HepG2 (cell line): ENCODE measurements around the gene SMARCE1. TPM values are rescaled to one million over a fixed set of nuclear protein-coding genes. Genes with fewer than 3 reads are reported as not detected.

Experiments used
- BORCS8-MEF2B ChIP-seq: sonication (generic); formaldehyde crosslinking; IDR thresholded peaks from 2 replicates; pipeline ENCODE4 v1.8.0; 2022; ENCODE audit warnings: mild to moderate bottlenecking, missing genetic modification reagents
- FOSL2 ChIP-seq: sonication (generic); formaldehyde crosslinking; IDR thresholded peaks from 2 replicates; pipeline ENCODE4 v1.4.0; 2020; ENCODE audit warnings: missing genetic modification reagents
- HMG20B ChIP-seq: conservative IDR thresholded peaks from 2 replicates; pipeline ENCODE4 v1.6.1; 2016; ENCODE audit warnings: missing genetic modification reagents, missing compliant biosample characterization
- MAZ ChIP-seq, 2 experiments: sonication (generic) in 1 of 2; formaldehyde crosslinking in 1 of 2; IDR thresholded peaks; 2 replicates each; pipeline versions ENCODE4 v1.5.0 to v1.6.1; 2012 to 2020; ENCODE audit warnings: low read depth in 2 of 2, mild to moderate bottlenecking in 2 of 2, borderline replicate concordance in 1 of 2, improper control_type of control experiment in 1 of 2, low read length in 1 of 2, missing genetic modification reagents in 1 of 2, moderate library complexity in 1 of 2
- MLXIP ChIP-seq: sonication (generic); formaldehyde crosslinking; IDR thresholded peaks from 2 replicates; pipeline ENCODE4 v1.9.0; 2021; ENCODE audit warnings: missing genetic modification reagents, borderline replicate concordance
- PATZ1 ChIP-seq: sonication (generic); formaldehyde crosslinking; IDR thresholded peaks from 2 replicates; pipeline ENCODE4 v1.4.0; 2020; ENCODE audit warnings: missing genetic modification reagents
- RFX3 ChIP-seq: IDR thresholded peaks from 2 replicates; pipeline ENCODE4 v1.6.1; 2016; ENCODE audit warnings: missing biosample characterization, missing genetic modification reagents
- SMARCC2 ChIP-seq: fragments of 450-650 bp; IDR thresholded peaks from 2 replicates; pipeline ENCODE4 v1.6.1; 2017; ENCODE audit warnings: antibody characterized with exemption, mild to moderate bottlenecking
- ZC3H4 ChIP-seq: sonication (generic); formaldehyde crosslinking; IDR thresholded peaks from 2 replicates; pipeline ENCODE4 v1.4.0; 2020; ENCODE audit warnings: missing genetic modification reagents, borderline replicate concordance
- ZGPAT ChIP-seq: IDR thresholded peaks from 2 replicates; pipeline ENCODE4 v1.6.1; 2016; ENCODE audit warnings: mild to moderate bottlenecking
- ZNF407 ChIP-seq: sonication (generic); formaldehyde crosslinking; IDR thresholded peaks from one replicate; pipeline ENCODE4 v1.5.1; 2020; ENCODE audit warnings: mild to moderate bottlenecking, missing genetic modification reagents; ENCODE audit errors: not compliant biosample characterization
- polyA plus RNA-seq, 8 experiments: library from polyadenylated mRNA; depleted of rRNA in 3 of 8; stranded (reverse) in 7 of 8; unstranded in 1 of 8; fragments of >200 nt; fragmentation: Illumina TruSeq in 4 of 8; extraction: Trizol in 4 of 8; gene quantifications; 2 replicates each; pipeline versions ENCODE4 v1.2.1 to v1.2.3, GENCODE V29; 2011 to 2016; ENCODE audit warnings: low read depth in 4 of 8, missing spikeins in 1 of 8, mixed read lengths in 1 of 8; ENCODE audit not compliant: insufficient read depth in 1 of 8
- total RNA-seq, 5 experiments: library from RNA; depleted of rRNA; stranded (reverse); fragments of >200 nt; fragmentation: Illumina TruSeq; extraction: Trizol; gene quantifications; 2 replicates each; pipeline ENCODE4 v1.2.3, GENCODE V29; 2016; ENCODE audit warnings: low read depth in 1 of 5

SMARCE1 gene
- total and polyA plus RNA-seq, 2 of the 13 experiments (the other 11 are each of a cell fraction or from before 2014, with no cell fraction given): 43.5 to 127 TPM

- TF ChIP-seq PATZ1 (CRISPR knock-in tag): peak; percentile 82
- TF ChIP-seq MAZ (IDR thresholded peaks at IDR 0.05; ENCODE audit: borderline replicate concordance, low read depth, low read length): peak; percentile 89
- peak; percentile 81 for TF ChIP-seq MAZ (CRISPR knock-in tag; IDR thresholded peaks at IDR 0.05; ENCODE audit: low read depth)
- TF ChIP-seq HMG20B (CRISPR knock-in tag): peak; percentile 24
- TF ChIP-seq SMARCC2: no peak
- TF ChIP-seq BORCS8-MEF2B (CRISPR knock-in tag): peak; percentile 56
- no peak for TF ChIP-seq ZC3H4
- TF ChIP-seq ZNF407: peak; percentile 21
- peak; percentile 20; the same call in 1 of the 2 replicates for TF ChIP-seq FOSL2 (CRISPR knock-in tag)
- no peak for TF ChIP-seq RFX3 (CRISPR knock-in tag)
- TF ChIP-seq ZGPAT: peak; percentile 88
- peak; percentile 70 for TF ChIP-seq MLXIP (CRISPR knock-in tag)
Measured at GRCh38 chr17:40647624-40648383, at the start of gene SMARCE1 (continued).
